Stimulated activated CD8-positive, alpha-beta memory T cell treated with anti-CD3 and anti-CD28 coated beads, Interleukin-4, amount 100 ng/mL, for 24 hours (primary cell): ENCODE measurements around the gene TRMT1L.
A peak's percentile ranks its signal among the peaks of the same experiment; 100 is the strongest.
"Not testable (repeated sequence)": the region's sequence is repeated elsewhere in the genome, so short reads cannot be mapped to it uniquely, and the experiment has no call there.

ENCODE experiments used
- DNase-seq: peaks from one replicate; pipeline ENCODE4 v3.0.0-alpha.2; 2020; ENCODE audit warnings: low read depth

TRMT1L gene

GRCh38 chr1:185156854-185157598 is at the start of gene TRMT1L, which contains the start of gene SWT1:
TSS of gene TRMT1L (minus strand) at chr1:185156953. CDS start at chr1:185156712, 241 bp downstream.
TSS of gene SWT1 (plus strand) at chr1:185157167. CDS start at chr1:185160842, 3,675 bp downstream.
- peak; percentile 99 for DNase-seq

GRCh38 chr1:185200889-185201288 is 44.1 kb upstream of the TRMT1L start:
- DNase-seq = no peak

- DNase-seq = not testable (repeated sequence)
Measured at GRCh38 chr1:185198712-185199111, 42.0 kb upstream of the TRMT1L start.

- DNase-seq = no peak
Measured at GRCh38 chr1:185193756-185194155, 37.0 kb upstream of the TRMT1L start.

- no peak for DNase-seq
Measured at GRCh38 chr1:185170291-185170848, 13.6 kb upstream of the TRMT1L start.

GRCh38 chr1:185166106-185166505 is 9.4 kb upstream of the TRMT1L start:
- DNase-seq = no peak

GRCh38 chr1:185162491-185162890 is 5.7 kb upstream of the TRMT1L start:
- no peak for DNase-seq

- no peak for DNase-seq
Measured at GRCh38 chr1:185159966-185160365, 3.2 kb upstream of the TRMT1L start.

GRCh38 chr1:185158800-185159199 is 2.0 kb upstream of the TRMT1L start:
- DNase-seq = no peak

GRCh38 chr1:185157599-185158412 is 1.1 kb upstream of the TRMT1L start:
- no peak for DNase-seq

- no peak for DNase-seq
Measured at GRCh38 chr1:185156288-185156853, 382 bp downstream of the TRMT1L start.

- no peak for DNase-seq
Measured at GRCh38 chr1:185155600-185156287, 1.0 kb downstream of the TRMT1L start.

- no peak for DNase-seq
Measured at GRCh38 chr1:185154912-185155513, 1.7 kb downstream of the TRMT1L start.

GRCh38 chr1:185152187-185152767 is 4.5 kb downstream of the TRMT1L start:
- DNase-seq = no peak

GRCh38 chr1:185151215-185151614 is 5.5 kb downstream of the TRMT1L start:
- DNase-seq = no peak

- DNase-seq = no peak
Measured at GRCh38 chr1:185144233-185144632, 12.5 kb downstream of the TRMT1L start.

- DNase-seq = no peak
Measured at GRCh38 chr1:185139246-185139645, 17.5 kb downstream of the TRMT1L start.

- DNase-seq = no peak
Measured at GRCh38 chr1:185137896-185138545, 18.7 kb downstream of the TRMT1L start.

- no peak for DNase-seq
Measured at GRCh38 chr1:185132534-185132933, 24.2 kb downstream of the TRMT1L start.

GRCh38 chr1:185129708-185130107 is 27.0 kb downstream of the TRMT1L start:
- no peak for DNase-seq

- DNase-seq = no peak
Measured at GRCh38 chr1:185112356-185112755, 44.4 kb downstream of the TRMT1L start.
